SW480 (cell line): ENCODE measurements around the gene HNRNPF.

Experiments used
- DNase-seq: peaks from one replicate; pipeline ENCODE4 v3.0.0-alpha.2; 2016; ENCODE audit warnings: low spot score

HNRNPF gene

GRCh38 chr10:43421519-43421918 is 12.5 kb upstream of the HNRNPF start:
- DNase-seq, result no peak

- no peak for DNase-seq
Observed at GRCh38 chr10:43421201-43421507, 12.2 kb upstream of the HNRNPF start.

- DNase-seq, result peak; percentile 88
Observed at GRCh38 chr10:43420369-43421200, 11.6 kb upstream of the HNRNPF start.

- DNase-seq, result no peak
Observed at GRCh38 chr10:43419997-43420368, 11.0 kb upstream of the HNRNPF start.

- DNase-seq, result peak; percentile 82
Observed at GRCh38 chr10:43417950-43418768, 9.2 kb upstream of the HNRNPF start.

GRCh38 chr10:43415544-43415943 is 6.6 kb upstream of the HNRNPF start:
- no peak for DNase-seq

GRCh38 chr10:43411536-43411935 is 2.5 kb upstream of the HNRNPF start:
- no peak for DNase-seq

- DNase-seq, result no peak
Observed at GRCh38 chr10:43410345-43410744, 1.4 kb upstream of the HNRNPF start.

GRCh38 chr10:43409385-43410109 is 561 bp upstream of the HNRNPF start:
- no peak for DNase-seq

- DNase-seq, result no peak
Observed at GRCh38 chr10:43408331-43408709, 666 bp downstream of the HNRNPF start.

GRCh38 chr10:43407576-43408330 is 1.2 kb downstream of the HNRNPF start:
- DNase-seq, result peak; percentile 91

GRCh38 chr10:43407148-43407575 is 1.8 kb downstream of the HNRNPF start:
- DNase-seq, result no peak

GRCh38 chr10:43404704-43405084 is 4.3 kb downstream of the HNRNPF start:
- no peak for DNase-seq

GRCh38 chr10:43403911-43404703 is 4.9 kb downstream of the HNRNPF start:
- DNase-seq, result no peak

- DNase-seq, result no peak
Observed at GRCh38 chr10:43402880-43403452, 6.0 kb downstream of the HNRNPF start.

- no peak for DNase-seq
Observed at GRCh38 chr10:43402176-43402575, 6.8 kb downstream of the HNRNPF start.

- DNase-seq, result no peak
Observed at GRCh38 chr10:43401627-43402026, 7.4 kb downstream of the HNRNPF start.

GRCh38 chr10:43399320-43400310 is 9.4 kb downstream of the HNRNPF start:
- no peak for DNase-seq

- DNase-seq, result peak; percentile 29
Observed at GRCh38 chr10:43398939-43399319, 10.1 kb downstream of the HNRNPF start.
